ENCODE data around the gene TGFBR1. TPM values are rescaled to one million over a fixed set of nuclear protein-coding genes. Genes with fewer than 3 reads are reported as not detected.

The TGFBR1 gene
- total RNA-seq, 1 donor from 2014 or later: 138 TPM

- no peak overlapping the region for H2AFZ ChIP-seq (replicated peaks)
- H3K4me1 ChIP-seq: peaks cover 7% of the 10 kb centered on the region
- peaks cover 8% of the 10 kb centered on the region for H3K4me1 Mint-ChIP-seq
- TF ChIP-seq EZH2 (IDR thresholded peaks at IDR 0.05) (no peak), EZH2phosphoT487 (IDR thresholded peaks at IDR 0.05) (no peak)
- TF ChIP-seq, protein P1, sequence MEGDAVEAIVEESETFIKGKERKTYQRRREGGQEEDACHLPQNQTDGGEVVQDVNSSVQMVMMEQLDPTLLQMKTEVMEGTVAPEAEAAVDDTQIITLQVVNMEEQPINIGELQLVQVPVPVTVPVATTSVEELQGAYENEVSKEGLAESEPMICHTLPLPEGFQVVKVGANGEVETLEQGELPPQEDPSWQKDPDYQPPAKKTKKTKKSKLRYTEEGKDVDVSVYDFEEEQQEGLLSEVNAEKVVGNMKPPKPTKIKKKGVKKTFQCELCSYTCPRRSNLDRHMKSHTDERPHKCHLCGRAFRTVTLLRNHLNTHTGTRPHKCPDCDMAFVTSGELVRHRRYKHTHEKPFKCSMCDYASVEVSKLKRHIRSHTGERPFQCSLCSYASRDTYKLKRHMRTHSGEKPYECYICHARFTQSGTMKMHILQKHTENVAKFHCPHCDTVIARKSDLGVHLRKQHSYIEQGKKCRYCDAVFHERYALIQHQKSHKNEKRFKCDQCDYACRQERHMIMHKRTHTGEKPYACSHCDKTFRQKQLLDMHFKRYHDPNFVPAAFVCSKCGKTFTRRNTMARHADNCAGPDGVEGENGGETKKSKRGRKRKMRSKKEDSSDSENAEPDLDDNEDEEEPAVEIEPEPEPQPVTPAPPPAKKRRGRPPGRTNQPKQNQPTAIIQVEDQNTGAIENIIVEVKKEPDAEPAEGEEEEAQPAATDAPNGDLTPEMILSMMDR (IDR thresholded peaks at IDR 0.05): no peak
- no peak overlapping the region for H3K4me3 Mint-ChIP-seq
- no peak for DNase-seq (ENCODE audit: low spot score)
- H3K9ac ChIP-seq: no peak overlapping the region
- H3K27me3 Mint-ChIP-seq (ENCODE audit: insufficient read depth, low read depth): no peaks in the 10 kb centered on the region
- no peak overlapping the region for H3K27ac Mint-ChIP-seq
- peaks cover 25% of the 10 kb centered on the region for H3K79me2 ChIP-seq (ENCODE audit: low read depth)
- H3K36me3 Mint-ChIP-seq: peaks cover 44% of the 10 kb centered on the region
- no peaks in the 10 kb centered on the region for H3K9me3 Mint-ChIP-seq
- no peaks in the 10 kb centered on the region for H3K9me3 ChIP-seq (ENCODE audit: low read depth)
- peaks cover 20% of the 10 kb centered on the region for H3K36me3 ChIP-seq
- no peaks in the 10 kb centered on the region for H3K27me3 ChIP-seq
- no peak overlapping the region for H3K4me2 ChIP-seq
- H3F3A ChIP-seq (ENCODE audit: low read depth): no peaks in the 10 kb centered on the region
- no peak overlapping the region for H3K4me3 ChIP-seq
- no peak overlapping the region for H3K27ac ChIP-seq
- peaks cover 18% of the 10 kb centered on the region for H4K20me1 ChIP-seq (ENCODE audit: low read depth)
Observed at GRCh38 chr9:99139868-99140267, 35.0 kb downstream of the TGFBR1 start.

- Histone ChIP-seq H3K27me3 (no peaks in the 10 kb centered on the region), H3K4me2 (no peak overlapping the region), H2AFZ (replicated peaks) (no peak overlapping the region), H3K36me3 (peaks cover 23% of the 10 kb centered on the region), H3K79me2 (ENCODE audit: low read depth) (peaks cover 15% of the 10 kb centered on the region), H3K4me1 (peaks cover 7% of the 10 kb centered on the region), H3K9ac (no peak overlapping the region), H4K20me1 (ENCODE audit: low read depth) (peaks cover 12% of the 10 kb centered on the region), H3K4me3 (no peak overlapping the region), H3F3A (ENCODE audit: low read depth) (no peaks in the 10 kb centered on the region), H3K27ac (no peak overlapping the region), H3K9me3 (ENCODE audit: low read depth) (no peaks in the 10 kb centered on the region)
- Mint-ChIP-seq H3K27ac (peak overlapping the region; percentile 2), H3K9me3 (no peaks in the 10 kb centered on the region), H3K4me1 (peaks cover 8% of the 10 kb centered on the region), H3K36me3 (peaks cover 54% of the 10 kb centered on the region), H3K27me3 (ENCODE audit: insufficient read depth, low read depth) (no peaks in the 10 kb centered on the region), H3K4me3 (no peak overlapping the region)
- DNase-seq (ENCODE audit: low spot score): peak; percentile 79
- no peak for TF ChIP-seq EZH2 (IDR thresholded peaks at IDR 0.05)
- TF ChIP-seq, protein P1 (IDR thresholded peaks at IDR 0.05): peak; percentile 83
Observed at GRCh38 chr9:99140685-99141314, 35.9 kb downstream of the TGFBR1 start.

- H2AFZ ChIP-seq (replicated peaks): no peak overlapping the region
- no peak overlapping the region for H3K4me3 Mint-ChIP-seq
- no peak overlapping the region for H3K4me2 ChIP-seq
- H3K9ac ChIP-seq: no peak overlapping the region
- peaks cover 8% of the 10 kb centered on the region for H3K4me1 Mint-ChIP-seq
- no peaks in the 10 kb centered on the region for H3F3A ChIP-seq (ENCODE audit: low read depth)
- peaks cover 7% of the 10 kb centered on the region for H3K4me1 ChIP-seq
- peaks cover 23% of the 10 kb centered on the region for H3K36me3 ChIP-seq
- H3K27me3 ChIP-seq: no peaks in the 10 kb centered on the region
- H3K9me3 Mint-ChIP-seq: no peaks in the 10 kb centered on the region
- TF ChIP-seq EZH2phosphoT487 (IDR thresholded peaks at IDR 0.05): no peak
- TF ChIP-seq, protein P1 (IDR thresholded peaks at IDR 0.05): no peak
- TF ChIP-seq EZH2 (IDR thresholded peaks at IDR 0.05): no peak
- no peak overlapping the region for H3K4me3 ChIP-seq
- peaks cover 61% of the 10 kb centered on the region for H3K36me3 Mint-ChIP-seq
- H4K20me1 ChIP-seq (ENCODE audit: low read depth): peaks cover 12% of the 10 kb centered on the region
- no peak overlapping the region for H3K27ac ChIP-seq
- DNase-seq (ENCODE audit: low spot score): no peak
- H3K79me2 ChIP-seq (ENCODE audit: low read depth): peaks cover 13% of the 10 kb centered on the region
- H3K27me3 Mint-ChIP-seq (ENCODE audit: insufficient read depth, low read depth): no peaks in the 10 kb centered on the region
- no peak overlapping the region for H3K27ac Mint-ChIP-seq
- H3K9me3 ChIP-seq (ENCODE audit: low read depth): no peaks in the 10 kb centered on the region
Observed at GRCh38 chr9:99141849-99142248, 36.9 kb downstream of the TGFBR1 start.
